HG03196 (cell line): ENCODE results near the gene LMOD1.
"Not testable (repeated sequence)": the region's sequence is repeated elsewhere in the genome, so short reads cannot be mapped to it uniquely, and the experiment has no call there.

ENCODE experiments used
- ATAC-seq: cut with Tn5 transposase; IDR thresholded peaks from one replicate; pipeline ENCODE4 v1.9.1; 2021; ENCODE audit not compliant: unreplicated experiment

Gene LMOD1

GRCh38 chr1:201880928-201881571, 65.3 kb downstream of the LMOD1 start:
- ATAC-seq = no peak

GRCh38 chr1:201877877-201878401, 68.4 kb downstream of the LMOD1 start:
- ATAC-seq = no peak

DNA sequence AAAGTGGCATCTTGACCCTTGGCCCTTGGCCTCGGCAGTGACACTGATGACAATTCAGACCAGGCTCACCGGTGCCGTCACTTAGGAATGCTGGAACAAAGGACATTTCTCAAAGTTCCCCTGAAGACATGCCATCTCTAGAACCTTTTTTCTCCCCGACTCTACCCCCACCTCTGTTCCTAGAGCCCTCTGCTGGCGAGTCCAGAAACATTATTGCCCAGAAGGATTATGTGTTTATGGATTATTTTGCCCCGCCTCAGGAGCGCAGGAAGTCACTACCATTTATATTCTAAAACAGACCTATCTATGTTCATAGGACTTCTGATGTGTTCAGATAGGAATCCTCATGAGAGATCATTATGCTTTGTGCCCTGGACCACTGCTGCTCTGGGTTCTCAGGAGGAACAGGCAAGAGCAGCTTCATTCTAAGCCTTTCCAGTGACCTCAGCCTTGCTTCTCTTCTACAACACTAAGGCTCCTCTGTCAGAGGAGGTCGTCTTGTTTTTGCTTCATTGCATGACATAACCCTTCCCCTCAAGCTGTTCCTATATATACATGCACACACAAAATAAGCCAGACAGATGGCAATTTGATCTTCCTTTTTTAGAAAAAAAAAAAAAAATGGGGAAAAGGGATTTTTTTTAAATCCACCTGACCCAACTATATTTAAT, 70.1 kb downstream of the LMOD1 start:
- ATAC-seq = no peak

DNA sequence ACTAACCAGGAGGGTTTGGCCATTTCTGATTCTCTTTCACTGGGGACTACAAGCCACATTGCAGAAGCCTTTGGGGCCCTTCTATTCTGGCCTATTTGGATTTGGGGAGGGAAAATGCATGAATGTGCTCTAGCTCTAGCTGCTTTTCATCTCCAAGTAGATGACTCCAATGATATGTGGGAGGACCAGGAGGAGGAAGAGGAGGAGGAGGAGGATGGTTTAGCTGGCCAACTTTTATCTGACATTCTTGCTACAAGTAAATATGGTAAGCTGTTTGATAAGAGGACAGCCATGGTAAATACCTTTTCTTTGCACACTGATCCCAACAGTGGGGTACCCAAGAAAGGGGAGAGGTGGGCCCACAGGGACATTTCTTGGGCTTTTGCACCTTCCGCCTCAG, 71.7 kb downstream of the LMOD1 start:
- no peak for ATAC-seq

- ATAC-seq = no peak
Observed at GRCh38 chr1:201870397-201870796, 76.0 kb downstream of the LMOD1 start.

DNA sequence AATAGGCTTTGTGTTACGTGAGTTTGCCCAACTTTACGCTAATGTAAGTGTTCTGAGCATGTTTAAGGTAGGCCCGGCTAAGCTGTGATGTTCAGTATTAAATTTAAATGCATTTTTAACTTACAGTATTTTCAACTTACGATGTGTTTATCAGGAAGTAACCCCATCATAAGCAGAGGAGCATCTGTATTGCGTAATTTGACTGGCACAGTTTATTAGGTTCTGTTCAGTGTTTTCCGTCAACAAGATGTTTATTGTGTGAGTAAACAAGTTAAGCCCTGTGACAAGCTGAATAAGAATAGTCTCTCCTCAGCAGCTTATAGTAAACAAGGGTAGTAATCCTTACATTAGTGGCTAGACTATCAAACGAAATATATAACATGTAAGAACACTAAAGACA, 84.9 kb downstream of the LMOD1 start:
- no peak for ATAC-seq

DNA sequence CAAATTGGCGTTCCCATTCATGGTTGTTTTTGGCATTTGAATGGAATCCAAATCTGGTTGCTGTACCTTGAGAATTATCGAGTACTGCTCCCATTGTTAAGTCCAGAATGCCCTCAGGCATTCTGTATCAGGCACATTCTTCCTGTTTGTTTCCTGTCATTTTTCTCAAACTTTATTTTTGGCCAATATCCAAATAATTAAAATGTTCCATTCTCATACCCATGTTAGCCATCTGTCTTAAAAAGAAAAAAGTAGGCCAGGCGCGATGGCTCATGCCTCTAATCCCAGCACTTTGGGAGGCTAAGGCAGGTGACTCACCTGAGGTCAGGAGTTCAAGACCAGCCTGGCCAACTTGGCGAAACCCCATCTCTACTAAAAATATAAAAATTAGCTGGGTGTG, 86.9 kb downstream of the LMOD1 start:
- ATAC-seq = no peak

- ATAC-seq = not testable (repeated sequence)
Observed at GRCh38 chr1:201856722-201857121, 89.6 kb downstream of the LMOD1 start.

DNA sequence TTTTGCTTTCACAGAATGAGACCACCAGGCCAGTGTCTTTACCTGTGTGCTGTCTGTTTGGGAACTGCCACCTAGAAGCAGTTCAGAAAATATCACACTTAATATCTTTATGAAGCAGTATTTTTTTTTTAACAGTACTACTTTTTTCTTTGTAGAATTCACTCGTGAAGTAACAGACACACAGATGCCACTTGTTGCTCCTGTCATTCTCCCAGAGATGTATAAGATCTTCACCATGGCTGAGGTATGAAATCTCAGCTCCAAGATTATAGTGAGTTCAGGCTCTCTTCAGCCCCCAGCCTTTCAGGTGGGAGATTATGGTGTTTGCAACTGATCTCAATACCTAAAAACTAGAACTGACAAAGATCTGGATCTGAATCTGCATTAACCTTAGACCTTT, 94.4 kb downstream of the LMOD1 start:
- ATAC-seq = no peak

- ATAC-seq = no peak
Observed at GRCh38 chr1:201850053-201850397, 96.3 kb downstream of the LMOD1 start.

DNA sequence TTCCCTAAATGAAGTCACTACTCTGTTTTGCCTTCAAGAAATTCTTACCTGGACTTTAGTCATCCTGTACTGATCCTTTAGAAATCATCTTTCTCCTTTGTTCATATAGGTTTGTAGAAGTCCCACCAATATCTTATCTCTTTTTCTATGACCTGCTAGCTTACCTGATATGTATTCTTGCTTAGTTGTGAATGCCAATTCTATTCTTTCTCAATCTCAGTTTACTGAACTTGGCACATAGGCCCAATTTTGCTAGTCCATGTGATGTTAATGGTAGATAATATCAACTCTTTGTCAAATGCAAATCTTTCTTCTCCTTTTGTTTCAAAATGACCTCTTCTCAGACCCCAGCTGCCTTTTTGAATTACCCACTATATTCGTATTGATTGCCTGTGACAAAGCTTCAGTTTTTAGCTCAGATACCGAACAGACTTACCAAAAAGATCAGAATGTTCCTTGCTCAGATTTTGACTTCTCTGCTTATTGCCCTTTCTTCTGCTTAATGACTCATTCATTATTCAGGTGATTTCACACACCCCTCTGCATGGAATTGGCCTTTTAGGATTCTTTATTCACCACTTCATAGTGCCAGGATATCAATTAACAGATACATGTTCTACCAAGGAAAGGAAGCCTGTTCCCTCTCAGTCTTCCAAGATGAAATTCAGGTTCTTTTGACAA, 96.8 kb downstream of the LMOD1 start:
- ATAC-seq = no peak

GRCh38 chr1:201848230-201848629, 98.1 kb downstream of the LMOD1 start:
- no peak for ATAC-seq

DNA sequence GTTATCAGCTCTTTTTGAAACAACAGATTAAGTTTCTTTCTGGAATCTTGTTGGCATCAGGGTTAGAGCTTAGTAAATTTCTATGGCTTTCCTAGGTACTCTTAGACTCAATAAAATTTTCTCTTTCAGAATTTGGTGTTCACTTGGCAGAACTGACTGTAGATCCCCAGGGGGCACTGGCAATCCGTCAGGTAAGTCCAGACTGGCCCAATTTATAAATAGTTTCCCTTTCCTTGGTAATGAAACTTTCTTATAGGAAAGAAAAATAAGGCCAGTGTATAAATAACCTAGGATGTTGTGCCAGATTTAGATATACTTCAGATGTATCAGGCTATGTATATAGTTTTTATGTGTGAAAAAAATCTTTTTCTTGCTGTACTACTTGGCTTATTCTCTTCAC, 99.2 kb downstream of the LMOD1 start:
- no peak for ATAC-seq
